Muscle of leg (tissue), 11 donors: ENCODE results near the gene ACSS1. TPM values are rescaled to one million over a fixed set of nuclear protein-coding genes. Genes with fewer than 3 reads are reported as not detected.

Experiments
- DNase-seq: peaks from one replicate; pipeline ENCODE4 v3.0.0; 2013
- H3K27ac ChIP-seq: one replicate; pipeline ENCODE4 v1.5.1; 2013; ENCODE audit warnings: mild to moderate bottlenecking, low read length, control low read depth
- H3K27me3 ChIP-seq: one replicate; pipeline ENCODE4 v1.6.1; 2013; ENCODE audit warnings: low read length; ENCODE audit not compliant: control insufficient read depth, insufficient read depth
- H3K36me3 ChIP-seq: one replicate; pipeline ENCODE4 v1.6.1; 2013; ENCODE audit warnings: low read length; ENCODE audit not compliant: control insufficient read depth, insufficient read depth
- H3K4me1 ChIP-seq: one replicate; pipeline ENCODE4 v1.6.1; 2013; ENCODE audit warnings: low read length; ENCODE audit not compliant: control insufficient read depth, insufficient read depth
- H3K4me3 ChIP-seq: one replicate; pipeline ENCODE4 v1.5.1; 2013; ENCODE audit warnings: low read length, control low read depth
- H3K9me3 ChIP-seq: replicated peaks from 2 replicates; pipeline ENCODE4 v1.6.1; 2013; ENCODE audit warnings: low read depth, low read length; ENCODE audit not compliant: control insufficient read depth
- WGBS: methylation state at CpG from one replicate; pipeline ENCODE4 v1.1.5; 2013; ENCODE audit warnings: missing lambda C conversion rate; ENCODE audit not compliant: insufficient coverage; 5-methylcytosine and 5-hydroxymethylcytosine counted together
- polyA plus RNA-seq, 8 donors: library from polyadenylated mRNA; unstranded; fragments of 120-200 nt; gene quantifications; one replicate each; pipeline versions ENCODE4 v1.2.1 to v1.2.3, GENCODE V29; 2013; ENCODE audit warnings: inconsistent platforms in 1 of 8, low replicate concordance in 1 of 8; ENCODE audit not compliant: insufficient read length in 8 of 8, insufficient read depth in 1 of 8
- total RNA-seq: library from RNA; stranded (reverse); fragments of 120-200 nt; gene quantifications from one replicate; pipeline ENCODE4 v1.2.4, GENCODE V29; 2013

The ACSS1 gene
- total and polyA plus RNA-seq, 9 donors: 10.5 to 28.9 (median 21.2) TPM

GRCh38 chr20:25047766-25048165 lies 10.2 kb downstream of the ACSS1 start:
- H3K4me1 ChIP-seq: peaks cover 69% of the 10 kb centered on the region
- no peak overlapping the region for H3K27ac ChIP-seq
- 86% methylated on average over 13 of the region's 13 CpGs for WGBS
- peaks cover 29% of the 10 kb centered on the region for H3K36me3 ChIP-seq
- H3K27me3 ChIP-seq: no peaks in the 10 kb centered on the region
- DNase-seq: no peak
- H3K4me3 ChIP-seq: no peak overlapping the region
- no peaks in the 10 kb centered on the region for H3K9me3 ChIP-seq

- H3K27ac ChIP-seq: no peak overlapping the region
- peaks cover 29% of the 10 kb centered on the region for H3K36me3 ChIP-seq
- H3K4me1 ChIP-seq: peaks cover 69% of the 10 kb centered on the region
- H3K9me3 ChIP-seq: no peaks in the 10 kb centered on the region
- no peaks in the 10 kb centered on the region for H3K27me3 ChIP-seq
- 76% methylated on average over 18 of the region's 21 CpGs for WGBS
- H3K4me3 ChIP-seq: no peak overlapping the region
- no peak for DNase-seq
These were observed 10.9 kb downstream of the ACSS1 start for GRCh38 chr20:25046736-25047666.

DNA sequence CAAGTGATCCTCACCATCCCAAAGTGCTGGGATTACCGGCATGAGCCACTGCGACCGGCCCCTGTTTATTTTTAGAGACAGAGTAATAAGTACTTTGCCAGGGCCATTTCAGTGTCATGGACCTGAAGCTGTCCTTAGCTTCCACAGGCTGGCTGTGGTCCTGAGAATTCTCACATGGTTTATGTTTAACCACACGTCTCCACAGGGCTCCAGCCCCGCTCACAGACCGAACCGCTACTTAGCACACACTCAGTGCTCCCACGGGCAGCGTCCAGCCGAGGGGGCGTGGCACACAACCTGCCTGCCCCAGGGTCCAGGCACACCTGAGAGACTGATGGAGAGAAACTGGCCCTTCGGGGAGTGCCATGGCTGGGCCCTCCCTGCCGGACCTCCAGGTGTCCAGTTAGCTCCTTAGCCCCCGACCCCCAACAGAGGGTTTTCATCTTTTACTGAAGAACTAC lies 11.7 kb downstream of the ACSS1 start:
- no peaks in the 10 kb centered on the region for H3K27me3 ChIP-seq
- H3K27ac ChIP-seq: no peak overlapping the region
- no peak for DNase-seq
- no peak overlapping the region for H3K4me3 ChIP-seq
- peaks cover 29% of the 10 kb centered on the region for H3K36me3 ChIP-seq
- H3K9me3 ChIP-seq: no peaks in the 10 kb centered on the region
- H3K4me1 ChIP-seq: peaks cover 72% of the 10 kb centered on the region
- 71% methylated on average over 13 of the region's 14 CpGs for WGBS

DNA sequence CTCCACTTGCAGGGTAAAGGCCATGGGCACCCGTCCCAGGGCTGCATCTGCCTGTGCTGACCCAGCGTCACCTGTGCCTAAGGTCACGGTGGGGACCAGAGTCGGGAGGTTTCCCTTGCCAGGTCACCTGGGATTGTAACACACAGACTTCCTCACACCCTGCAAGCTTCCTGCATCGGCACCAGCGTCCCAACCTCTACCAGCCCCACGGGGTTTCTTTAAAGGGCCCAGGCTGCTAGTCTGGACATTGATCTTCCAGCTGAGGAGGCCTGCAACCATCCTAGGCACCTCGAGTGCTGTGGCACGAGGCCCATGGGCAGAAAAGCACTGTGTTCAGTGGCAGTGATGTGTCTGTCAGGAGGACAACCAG lies 12.6 kb downstream of the ACSS1 start:
- no peaks in the 10 kb centered on the region for H3K27me3 ChIP-seq
- H3K27ac ChIP-seq: no peak overlapping the region
- peaks cover 24% of the 10 kb centered on the region for H3K36me3 ChIP-seq
- H3K4me1 ChIP-seq: peaks cover 74% of the 10 kb centered on the region
- H3K9me3 ChIP-seq: no peaks in the 10 kb centered on the region
- H3K4me3 ChIP-seq: no peak overlapping the region
- no peak for DNase-seq
- WGBS: 42% methylated on average over 7 of the region's 9 CpGs

- WGBS: 65% methylated on average over 9 of the region's 14 CpGs
- Histone ChIP-seq H3K36me3 (peaks cover 22% of the 10 kb centered on the region), H3K27me3 (no peaks in the 10 kb centered on the region), H3K4me1 (peaks cover 74% of the 10 kb centered on the region), H3K27ac (no peak overlapping the region), H3K4me3 (no peak overlapping the region), H3K9me3 (no peaks in the 10 kb centered on the region)
- no peak for DNase-seq
These were observed 13.1 kb downstream of the ACSS1 start for GRCh38 chr20:25044660-25045342.

GRCh38 chr20:25044261-25044560 lies 13.7 kb downstream of the ACSS1 start:
- Histone ChIP-seq H3K27me3 (no peaks in the 10 kb centered on the region), H3K36me3 (peaks cover 22% of the 10 kb centered on the region), H3K4me3 (no peak overlapping the region), H3K27ac (no peak overlapping the region), H3K9me3 (no peaks in the 10 kb centered on the region), H3K4me1 (peaks cover 75% of the 10 kb centered on the region)
- no peak for DNase-seq
- 100% methylated on average over 4 of the region's 5 CpGs for WGBS

DNA sequence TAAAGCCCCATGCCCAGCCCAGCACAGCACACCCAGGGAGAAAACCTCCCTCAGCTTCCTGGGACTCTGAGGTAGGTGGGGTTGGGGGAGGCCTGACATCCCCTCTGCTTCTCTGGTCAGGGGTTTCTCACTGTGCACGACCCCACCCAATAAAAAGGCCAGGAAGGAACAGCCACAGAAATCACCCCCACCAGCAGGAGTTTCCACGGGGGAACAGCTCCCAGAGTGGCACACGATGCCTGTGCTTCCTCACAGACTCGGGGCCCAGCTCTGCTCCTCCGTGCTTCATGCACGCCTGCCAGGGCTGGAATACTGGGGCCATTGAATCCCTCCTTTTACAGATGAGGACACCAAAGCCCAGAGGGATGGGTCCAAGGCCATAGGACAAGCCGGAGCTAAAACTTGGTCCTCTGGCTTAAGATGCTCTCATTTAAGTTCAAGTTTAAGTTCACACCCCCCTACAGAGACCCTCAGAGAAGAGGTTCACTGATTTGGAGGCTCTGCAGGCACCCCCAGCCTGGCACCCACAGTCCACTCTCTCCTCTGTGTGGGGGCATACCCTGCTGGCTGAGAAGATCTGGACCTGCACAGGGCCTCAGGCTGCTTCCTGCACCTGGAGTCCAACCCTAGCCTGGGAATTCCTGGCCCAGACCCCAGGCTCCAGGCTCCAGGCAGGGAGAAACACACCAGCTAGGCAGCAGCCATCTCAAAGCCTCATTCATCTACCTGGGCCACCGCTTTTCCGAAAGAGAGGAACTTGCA lies 14.3 kb downstream of the ACSS1 start:
- H3K27me3 ChIP-seq: no peaks in the 10 kb centered on the region
- no peak overlapping the region for H3K4me3 ChIP-seq
- H3K27ac ChIP-seq: peak overlapping the region; percentile 47
- WGBS: 76% methylated on average over 5 of the region's 9 CpGs
- H3K4me1 ChIP-seq: peaks cover 77% of the 10 kb centered on the region
- H3K9me3 ChIP-seq: no peaks in the 10 kb centered on the region
- no peak for DNase-seq
- peaks cover 22% of the 10 kb centered on the region for H3K36me3 ChIP-seq

DNA sequence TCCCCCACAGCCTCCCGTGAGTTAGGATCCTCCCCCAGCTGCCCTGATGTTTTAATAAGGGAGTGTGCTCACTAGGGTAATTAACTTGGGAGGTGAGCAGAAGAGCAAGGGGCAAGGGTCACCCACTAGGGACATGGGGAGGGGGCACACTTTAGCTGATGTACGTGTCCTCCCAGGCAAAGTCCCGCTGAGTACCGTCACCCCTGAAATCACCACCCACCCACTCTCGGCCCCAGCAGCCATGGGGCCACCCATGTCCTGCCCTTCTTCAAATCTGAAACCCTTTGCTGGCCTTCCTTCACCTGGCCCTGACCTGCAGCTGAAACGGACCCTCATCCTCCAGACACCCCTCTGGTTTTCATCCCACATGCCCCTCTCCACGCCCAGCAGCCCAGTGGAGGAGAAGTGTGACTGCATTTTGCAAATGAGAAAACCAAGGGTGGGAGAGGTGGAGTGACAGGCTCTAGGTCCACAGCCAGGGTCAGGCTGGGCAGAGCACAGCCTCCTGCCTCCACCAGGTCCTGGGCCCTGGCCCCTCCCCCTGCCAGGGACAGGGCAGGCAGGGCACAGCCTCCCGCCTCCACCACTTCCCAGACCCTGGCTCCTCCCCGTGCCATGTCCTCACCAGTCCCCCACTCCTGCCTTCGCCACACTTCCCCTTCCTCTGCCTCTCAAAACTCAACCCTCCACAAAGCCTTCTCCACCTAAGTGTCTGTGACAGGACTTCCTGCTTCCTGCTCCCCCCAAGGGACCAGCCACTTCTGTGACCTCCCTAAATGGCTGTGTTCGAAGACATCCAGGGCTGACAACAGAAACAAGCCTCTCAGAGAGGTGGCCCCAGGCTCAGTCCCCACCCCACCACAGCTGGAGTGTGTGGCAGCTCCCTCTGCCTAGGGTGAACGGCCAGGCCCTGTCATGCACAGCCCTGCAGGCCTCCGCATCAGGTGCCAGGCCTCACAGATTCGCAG lies 15.1 kb downstream of the ACSS1 start:
- 84% methylated on average over 8 of the region's 14 CpGs for WGBS
- Histone ChIP-seq H3K36me3 (peaks cover 18% of the 10 kb centered on the region), H3K27me3 (no peaks in the 10 kb centered on the region), H3K4me1 (peaks cover 80% of the 10 kb centered on the region), H3K9me3 (no peaks in the 10 kb centered on the region), H3K4me3 (no peak overlapping the region), H3K27ac (peak overlapping the region; percentile 47)
- DNase-seq: peak; percentile 59

DNA sequence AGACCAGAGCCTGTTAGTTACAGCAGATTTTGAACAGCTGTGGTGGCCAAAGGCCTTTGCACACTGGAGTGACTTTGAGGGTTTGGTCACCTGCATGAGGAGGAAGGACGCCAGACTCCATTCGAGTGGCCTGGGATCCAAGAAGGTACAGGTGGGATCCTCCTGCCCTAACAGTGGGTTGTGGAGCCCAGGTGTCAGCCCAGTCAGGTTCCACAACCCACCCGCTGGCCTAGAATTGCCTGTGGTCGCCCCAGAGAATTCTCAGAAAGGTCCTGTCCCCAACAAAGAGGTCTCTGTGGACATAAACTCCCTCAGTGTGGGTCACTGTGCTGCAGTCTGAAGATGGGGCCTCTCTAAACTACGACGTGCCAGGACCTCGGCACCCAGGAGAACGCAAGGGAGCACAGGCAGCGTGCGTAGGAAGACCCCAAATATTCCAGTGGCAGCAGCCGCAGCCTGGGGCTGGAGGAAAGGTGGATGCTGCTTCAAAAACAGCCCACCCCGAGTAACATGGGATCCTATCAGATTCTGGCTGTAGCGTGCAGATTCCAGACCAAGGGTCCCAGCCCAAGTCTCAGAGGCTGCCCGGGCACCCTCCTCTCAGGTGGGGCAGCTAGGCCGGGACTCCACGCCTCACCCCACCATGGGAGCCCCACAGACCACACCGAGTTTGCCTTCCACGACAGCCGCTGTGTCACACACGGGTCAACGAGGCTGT lies 16.0 kb downstream of the ACSS1 start:
- no peaks in the 10 kb centered on the region for H3K27me3 ChIP-seq
- peaks cover 86% of the 10 kb centered on the region for H3K4me1 ChIP-seq
- H3K36me3 ChIP-seq: peaks cover 10% of the 10 kb centered on the region
- 83% methylated on average over 14 of the region's 21 CpGs for WGBS
- H3K4me3 ChIP-seq: no peak overlapping the region
- H3K27ac ChIP-seq: no peak overlapping the region
- H3K9me3 ChIP-seq: no peaks in the 10 kb centered on the region
- no peak for DNase-seq
